CD1c-positive myeloid dendritic cell (primary cell): ENCODE data around the gene RBFOX1.

Experiments used
- DNase-seq: peaks from one replicate; pipeline ENCODE4 v3.0.0-alpha.2; 2016; ENCODE audit errors: extremely low spot score

The RBFOX1 gene

DNA sequence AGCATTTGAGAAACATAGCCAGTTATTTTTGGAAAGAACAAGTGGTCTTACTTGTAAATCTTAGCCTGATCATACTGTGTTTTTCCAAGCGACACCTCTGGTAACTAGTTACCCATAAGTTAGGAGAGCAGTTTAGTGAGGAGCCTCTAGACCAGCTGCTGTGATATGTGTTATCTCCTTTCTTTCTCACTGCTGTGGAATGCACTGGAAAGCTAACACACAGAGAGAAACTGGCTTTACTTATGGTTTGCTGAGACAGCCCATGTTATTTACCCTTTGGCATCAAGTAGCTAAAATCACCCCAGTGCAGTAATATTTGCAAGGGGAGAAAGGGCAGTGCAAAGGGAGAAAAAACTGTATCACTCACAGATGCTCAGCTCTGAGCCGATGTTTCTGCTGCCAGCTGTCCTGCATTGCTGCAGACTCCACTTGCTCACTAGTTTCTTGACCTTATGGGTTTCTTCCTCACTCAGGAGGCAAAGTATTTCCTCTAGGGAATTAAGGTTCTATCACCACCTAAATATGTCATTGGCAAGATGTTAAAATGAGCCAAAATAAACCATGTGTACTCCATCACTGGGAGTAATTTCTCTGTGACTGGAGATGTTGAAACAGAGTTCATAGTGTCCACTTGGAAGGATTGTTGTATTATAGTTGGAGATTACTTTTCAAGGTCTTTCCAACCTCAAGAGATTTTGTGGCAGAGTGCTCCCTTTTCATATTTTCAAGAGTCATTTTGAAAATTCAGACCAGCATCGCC lies 2.3 kb downstream of the RBFOX1 start:
- no peak for DNase-seq

DNA sequence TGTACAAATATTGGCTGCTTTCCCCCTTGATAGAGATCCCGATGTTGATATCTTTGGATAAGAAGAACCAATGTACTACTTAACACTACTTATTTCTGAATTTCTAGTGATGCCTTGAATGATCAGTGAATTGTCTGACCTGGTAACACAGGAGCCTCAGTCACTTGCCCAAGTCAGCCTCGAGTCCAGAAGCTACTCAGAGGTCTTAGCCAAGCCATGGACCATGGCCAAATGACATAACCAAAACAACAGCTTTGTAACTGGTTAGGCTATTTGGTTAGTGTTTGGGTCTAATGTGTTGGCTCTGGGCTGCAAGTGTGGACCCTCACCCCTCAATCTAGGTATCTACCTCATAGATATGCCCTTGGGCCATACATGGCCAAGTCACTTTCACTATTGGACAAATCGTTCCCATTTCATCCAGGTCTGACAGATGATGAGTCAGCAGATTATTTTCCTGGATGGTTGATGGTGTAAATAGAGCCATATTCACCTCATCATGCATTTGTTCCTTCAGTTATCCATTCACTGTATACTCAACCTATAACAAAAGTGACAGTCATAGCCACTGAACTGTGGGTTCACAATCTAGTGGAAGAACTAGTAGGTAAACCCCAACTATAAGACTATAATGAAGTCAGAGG lies 3.5 kb downstream of the RBFOX1 start:
- no peak for DNase-seq

GRCh38 chr16:7336742-7337141 lies 4.1 kb downstream of the RBFOX1 start:
- DNase-seq, result no peak

DNA sequence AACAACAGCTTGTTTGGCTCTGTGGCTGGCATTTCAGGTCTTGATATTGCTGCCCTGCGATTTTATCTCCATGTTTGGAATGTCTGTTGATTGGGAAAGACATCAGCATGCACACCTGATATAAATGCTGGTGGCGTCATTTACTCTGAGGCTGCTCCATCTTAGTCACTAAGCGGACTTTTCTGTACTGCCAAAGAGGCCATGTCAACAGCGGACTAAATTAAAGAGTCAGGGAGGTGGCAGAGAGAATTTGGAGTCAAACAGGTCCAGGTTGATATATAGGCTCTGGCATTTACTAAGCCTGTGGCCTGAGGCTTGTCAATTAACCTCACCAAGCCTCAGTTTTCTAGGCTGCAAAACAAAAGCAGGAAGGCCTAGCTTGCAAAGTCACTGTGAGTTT lies 6.2 kb downstream of the RBFOX1 start:
- no peak for DNase-seq

GRCh38 chr16:7339700-7340099 lies 7.1 kb downstream of the RBFOX1 start:
- no peak for DNase-seq

DNA sequence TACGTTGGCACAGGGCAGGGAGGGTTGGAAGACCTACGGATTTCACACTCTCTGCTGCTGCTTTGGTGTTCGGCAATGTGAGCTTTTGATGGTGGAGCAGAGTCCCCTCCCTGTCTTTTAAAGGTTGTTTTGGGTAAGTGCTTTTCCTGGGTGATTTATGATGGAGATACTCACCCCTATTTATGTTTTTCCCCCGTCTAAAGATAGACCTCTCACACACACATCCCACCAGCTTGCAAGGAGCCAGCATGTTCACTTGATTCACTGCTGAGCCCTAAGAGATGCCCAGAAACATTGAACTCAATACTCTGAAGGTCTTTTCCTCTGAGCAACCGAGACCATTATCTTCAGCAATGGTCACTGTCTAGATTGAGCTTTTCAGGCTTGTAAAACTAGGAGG lies 8.3 kb downstream of the RBFOX1 start:
- no peak for DNase-seq

- DNase-seq, result no peak
Observed at GRCh38 chr16:7342598-7342997, 10.0 kb downstream of the RBFOX1 start.

DNA sequence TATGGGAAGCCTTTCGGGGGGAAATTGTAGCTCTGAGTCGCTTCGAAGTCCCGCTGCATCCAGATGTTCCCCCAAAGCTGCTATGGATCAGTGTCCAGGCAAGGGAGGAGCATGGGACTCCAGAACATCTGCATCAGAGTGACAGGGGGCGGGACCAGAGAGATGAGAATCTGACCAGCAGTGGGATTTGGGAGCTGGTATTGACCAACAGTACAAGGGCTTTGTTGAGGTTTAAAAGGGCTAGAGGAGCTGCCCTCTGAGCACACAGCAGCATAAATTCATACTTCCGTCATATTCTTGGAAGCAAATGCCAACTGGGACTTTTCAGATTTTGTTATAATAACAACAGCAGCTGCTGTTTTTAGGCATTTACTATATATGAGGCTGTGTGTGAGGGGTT lies 10.6 kb downstream of the RBFOX1 start:
- DNase-seq, result no peak

GRCh38 chr16:7344830-7345780 lies 12.5 kb downstream of the RBFOX1 start:
- DNase-seq, result no peak

- DNase-seq, result no peak
Observed at GRCh38 chr16:7350806-7351205, 18.2 kb downstream of the RBFOX1 start.

- no peak for DNase-seq
Observed at GRCh38 chr16:7351610-7352510, 19.2 kb downstream of the RBFOX1 start.

- no peak for DNase-seq
Observed at GRCh38 chr16:7355758-7356157, 23.1 kb downstream of the RBFOX1 start.

DNA sequence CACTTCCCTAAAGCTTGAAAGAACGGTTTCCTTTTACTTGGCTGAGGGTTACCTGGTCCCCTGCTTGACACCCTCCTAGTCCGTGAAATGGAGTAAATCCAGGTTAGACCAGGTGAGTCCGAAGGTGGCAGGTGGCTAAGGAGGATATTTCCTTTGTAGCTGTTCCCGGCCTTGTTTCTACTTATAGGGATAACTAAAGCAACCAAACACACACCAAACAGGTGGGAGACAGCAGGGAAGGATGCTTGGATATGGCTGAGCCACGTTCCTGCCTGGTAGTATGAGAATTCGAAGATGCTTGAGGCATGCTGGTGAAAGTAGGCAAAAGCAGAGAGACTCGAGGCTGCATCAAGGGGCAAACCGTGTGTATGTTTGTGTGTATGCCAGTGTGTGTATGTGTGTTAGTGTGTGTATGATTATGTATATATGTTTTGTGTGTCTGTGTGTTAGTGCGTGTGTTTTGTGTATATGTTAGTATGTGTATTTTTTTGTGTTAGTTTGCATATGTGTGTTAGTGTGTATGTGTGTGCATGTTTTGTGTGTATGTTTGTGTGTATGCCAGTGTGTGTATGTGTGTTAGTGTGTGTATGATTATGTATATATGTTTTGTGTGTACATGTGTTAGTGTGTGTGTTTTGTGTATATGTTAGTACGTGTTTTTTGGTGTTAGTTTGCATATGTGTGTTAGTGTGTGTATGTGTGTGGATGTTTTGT lies 28.9 kb downstream of the RBFOX1 start:
- DNase-seq, result no peak

DNA sequence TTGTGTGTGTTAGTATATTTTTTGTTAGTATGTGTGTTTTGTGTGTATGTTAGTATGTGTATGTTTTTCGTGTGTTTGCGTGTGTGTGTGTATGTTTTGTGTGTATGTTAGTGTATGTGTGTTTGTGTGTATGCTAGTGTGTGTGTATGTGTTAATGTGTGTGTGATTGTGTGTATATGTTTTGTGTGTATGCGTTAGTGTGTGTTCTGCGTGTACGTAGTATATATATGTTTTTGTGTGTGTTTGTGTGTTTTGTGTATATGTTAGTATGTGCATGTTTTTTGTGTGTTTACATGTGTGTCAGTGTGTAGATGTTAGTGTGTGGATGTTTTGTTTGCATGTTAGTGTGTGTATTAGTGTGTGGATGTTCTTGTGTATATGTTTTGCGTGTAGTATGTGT lies 29.6 kb downstream of the RBFOX1 start:
- no peak for DNase-seq

- DNase-seq, result no peak
Observed at GRCh38 chr16:7363422-7364417, 31.1 kb downstream of the RBFOX1 start.

- DNase-seq, result no peak
Observed at GRCh38 chr16:7366041-7366440, 33.4 kb downstream of the RBFOX1 start.

DNA sequence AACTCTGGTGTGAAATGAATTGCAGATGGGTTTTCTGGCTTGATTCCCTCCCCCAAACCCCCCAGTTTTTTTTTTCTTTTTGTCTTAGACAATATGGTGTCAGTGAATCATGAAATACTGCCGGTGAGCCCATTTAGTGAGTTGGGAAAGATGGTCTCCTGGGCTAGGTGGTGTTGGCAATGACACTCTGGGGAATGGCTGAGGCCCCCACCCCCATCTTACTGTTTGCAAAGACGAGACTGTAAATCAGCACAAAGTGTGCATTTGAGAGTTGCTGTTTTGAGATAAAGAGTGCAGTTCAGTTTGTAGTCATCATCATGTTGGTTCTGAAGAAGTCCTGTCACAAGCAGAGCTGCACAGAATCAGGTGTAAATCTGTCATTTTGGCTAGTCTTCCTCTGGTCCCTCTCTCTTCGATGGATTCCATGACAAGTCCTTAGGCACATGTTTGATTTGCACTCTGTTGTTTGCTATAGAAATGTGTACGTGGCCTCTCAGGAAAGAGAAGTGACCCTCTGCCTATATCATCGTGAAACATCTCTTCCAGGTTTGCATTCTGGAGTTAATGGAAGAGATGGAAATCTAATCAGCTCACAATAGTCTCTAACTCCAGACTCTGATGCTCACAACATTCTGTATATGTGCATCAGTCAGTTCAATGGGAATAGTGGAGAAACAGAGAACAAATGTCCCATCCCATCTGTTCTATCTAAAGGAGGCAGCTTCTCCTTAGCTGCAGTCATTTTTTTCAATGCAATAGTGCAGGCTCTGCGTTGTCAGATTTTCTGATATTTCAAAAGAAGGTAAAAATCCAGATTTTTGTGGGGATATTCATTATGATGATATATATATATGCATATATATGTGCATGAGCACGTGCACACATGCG lies 34.6 kb downstream of the RBFOX1 start:
- no peak for DNase-seq

DNA sequence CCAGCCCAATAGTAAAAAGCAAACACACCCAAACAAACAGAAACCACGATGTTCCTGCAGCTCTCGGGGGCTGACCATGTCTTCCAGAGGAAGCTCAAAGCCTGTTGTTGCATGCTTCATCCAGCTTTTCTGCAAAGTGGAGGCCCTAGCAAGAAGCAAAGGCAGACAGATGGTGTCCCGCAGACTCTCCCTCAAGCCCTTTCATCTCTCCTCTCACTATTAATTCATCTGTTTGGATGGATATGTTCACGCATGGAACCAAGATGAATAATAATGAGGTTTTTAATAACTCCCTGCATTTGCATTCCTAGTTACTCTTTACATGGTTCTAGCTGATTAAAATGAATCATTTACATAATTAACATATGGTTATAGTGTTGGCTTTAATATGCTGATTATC lies 36.6 kb downstream of the RBFOX1 start:
- DNase-seq, result no peak

DNA sequence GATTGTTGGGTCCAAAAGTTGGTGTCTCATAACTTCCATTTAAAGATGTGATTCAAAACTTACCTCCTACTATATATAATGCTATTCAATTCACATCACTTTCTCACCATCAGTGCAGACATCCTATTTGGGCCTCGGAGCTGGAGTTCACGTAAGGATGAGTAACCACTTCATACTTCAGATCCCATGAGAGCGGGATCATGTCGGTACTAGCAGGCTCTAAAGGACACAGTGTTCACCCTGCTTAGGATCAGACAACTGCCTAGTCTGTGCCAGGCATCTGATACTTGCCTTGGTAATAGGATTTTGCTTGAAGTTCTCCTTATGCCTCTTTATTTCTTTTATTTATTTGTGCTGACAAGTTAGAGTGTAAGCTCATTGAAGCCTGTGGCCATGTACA lies 39.5 kb downstream of the RBFOX1 start:
- no peak for DNase-seq
